Mesenchymal stem cell (in vitro differentiated cells and primary cell): ENCODE results near the gene ELOVL3.

Source experiments
- DNase-seq: peaks from one replicate; pipeline ENCODE4 v3.0.0-alpha.2; 2013
- H2AFZ ChIP-seq: one replicate; pipeline ENCODE4 v1.6.1; 2013; ENCODE audit warnings: low read depth, mild to moderate bottlenecking, control low read depth, inconsistent platforms, low read length, moderate library complexity
- H2AK5ac ChIP-seq: 2 replicates; pipeline ENCODE4 v1.6.1; 2013; ENCODE audit warnings: low read length, moderate library complexity, mild to moderate bottlenecking, inconsistent platforms; ENCODE audit not compliant: severe bottlenecking
- H2BK120ac ChIP-seq: one replicate; pipeline ENCODE4 v1.6.1; 2013; ENCODE audit warnings: low read depth, mild to moderate bottlenecking, inconsistent platforms, low read length, moderate library complexity
- H2BK12ac ChIP-seq, 2 experiments: one replicate each; pipeline ENCODE4 v1.6.1; 2013; ENCODE audit warnings: inconsistent platforms in 2 of 2, low read length in 2 of 2, mild to moderate bottlenecking in 2 of 2, moderate library complexity in 2 of 2, control low read depth in 1 of 2
- H2BK15ac ChIP-seq: one replicate; pipeline ENCODE4 v1.6.1; 2013; ENCODE audit warnings: mild to moderate bottlenecking, low read depth, inconsistent platforms; ENCODE audit not compliant: poor library complexity, severe bottlenecking
- H2BK5ac ChIP-seq: 2 replicates; pipeline ENCODE4 v1.6.1; 2013; ENCODE audit warnings: low read depth, mild to moderate bottlenecking, low read length, control low read depth, inconsistent platforms; ENCODE audit not compliant: poor library complexity, severe bottlenecking
- H3K14ac ChIP-seq, 2 experiments: one replicate each; pipeline ENCODE4 v1.6.1; 2013; ENCODE audit warnings: inconsistent platforms in 2 of 2, low read length in 2 of 2, control low read depth in 1 of 2, mild to moderate bottlenecking in 1 of 2, moderate library complexity in 1 of 2
- H3K18ac ChIP-seq, 2 experiments: one replicate each; pipeline ENCODE4 v1.6.1; 2013; ENCODE audit warnings: inconsistent platforms in 2 of 2, low read length in 2 of 2, control low read depth in 1 of 2, low read depth in 1 of 2, mild to moderate bottlenecking in 1 of 2
- H3K23ac ChIP-seq, 2 experiments: one replicate each; pipeline ENCODE4 v1.6.1; 2013; ENCODE audit warnings: inconsistent platforms in 2 of 2, low read length in 2 of 2, mild to moderate bottlenecking in 2 of 2, moderate library complexity in 2 of 2, control low read depth in 1 of 2
- H3K27ac ChIP-seq: 2 replicates; pipeline ENCODE4 v1.5.1; 2013; ENCODE audit warnings: mild to moderate bottlenecking, moderate library complexity, low read length, control low read depth, inconsistent platforms; ENCODE audit not compliant: poor library complexity, severe bottlenecking
- H3K27me3 ChIP-seq, 2 experiments: 2 replicates each; pipeline versions ENCODE4 v1.6.1 to v1.7.0; 2013; ENCODE audit warnings: low read length in 2 of 2, mild to moderate bottlenecking in 2 of 2, moderate library complexity in 2 of 2, control low read depth in 1 of 2, inconsistent platforms in 1 of 2; ENCODE audit not compliant: control insufficient read depth in 1 of 2, insufficient read depth in 1 of 2
- H3K36me3 ChIP-seq, 2 experiments: 2 replicates each; pipeline versions ENCODE4 v1.6.1 to v1.7.0; 2013; ENCODE audit warnings: low read length in 2 of 2, control low read depth in 1 of 2, inconsistent platforms in 1 of 2, low read depth in 1 of 2, mild to moderate bottlenecking in 1 of 2; ENCODE audit not compliant: insufficient read depth in 2 of 2, control insufficient read depth in 1 of 2
- H3K4ac ChIP-seq, 2 experiments: one replicate each; pipeline ENCODE4 v1.6.1; 2013; ENCODE audit warnings: inconsistent platforms in 2 of 2, low read length in 2 of 2, mild to moderate bottlenecking in 2 of 2, moderate library complexity in 2 of 2, control low read depth in 1 of 2, low read depth in 1 of 2
- H3K4me1 ChIP-seq: 2 replicates; pipeline ENCODE4 v1.6.1; 2013; ENCODE audit warnings: low read depth, low read length, control low read depth; ENCODE audit not compliant: control insufficient read depth, insufficient read depth
- H3K4me2 ChIP-seq: 2 replicates; pipeline ENCODE4 v1.6.1; 2013; ENCODE audit warnings: low read length, mild to moderate bottlenecking, inconsistent platforms; ENCODE audit not compliant: poor library complexity, severe bottlenecking
- H3K4me3 ChIP-seq, 2 experiments: 2 replicates each; pipeline versions ENCODE4 v1.5.1 to v1.7.0; 2013; ENCODE audit warnings: low read length in 2 of 2, mild to moderate bottlenecking in 2 of 2, control low read depth in 1 of 2, low read depth in 1 of 2; ENCODE audit not compliant: insufficient read depth in 1 of 2
- H3K79me1 ChIP-seq: replicated peaks from 2 replicates; pipeline ENCODE4 v1.6.1; 2013; ENCODE audit warnings: mild to moderate bottlenecking, control low read depth, low read length, inconsistent platforms; ENCODE audit not compliant: poor library complexity, severe bottlenecking
- H3K9ac ChIP-seq: 2 replicates; pipeline ENCODE4 v1.7.0; 2013; ENCODE audit warnings: mild to moderate bottlenecking, low read length, moderate library complexity
- H3K9me3 ChIP-seq: 2 replicates; pipeline ENCODE4 v1.7.0; 2013; ENCODE audit warnings: mild to moderate bottlenecking, low read length; ENCODE audit not compliant: control insufficient read depth
- H4K8ac ChIP-seq: one replicate; pipeline ENCODE4 v1.6.1; 2013; ENCODE audit warnings: inconsistent platforms, mild to moderate bottlenecking, low read length, moderate library complexity
- H4K91ac ChIP-seq: one replicate; pipeline ENCODE4 v1.6.1; 2013; ENCODE audit warnings: mild to moderate bottlenecking, low read length, inconsistent platforms
- WGBS: methylation state at CpG from one replicate; pipeline ENCODE4 v1.1.7; 2013; ENCODE audit warnings: mixed read lengths; 5-methylcytosine and 5-hydroxymethylcytosine counted together

ELOVL3 gene

GRCh38 chr10:102233997-102234396, 7.9 kb downstream of the ELOVL3 start:
- Histone ChIP-seq H2AFZ (no peak overlapping the region), H3K14ac (no peak overlapping the region), H3K27me3 (peaks cover 9 to 34% of the 10 kb centered on the region in 2 experiments), H4K8ac (no peak overlapping the region), H3K36me3 (no peaks in the 10 kb centered on the region), H3K4ac (no peak overlapping the region), H3K79me1 (no peaks in the 10 kb centered on the region), H3K4me1 (peaks cover 23% of the 10 kb centered on the region), H2BK120ac (no peak overlapping the region), H3K4me3 (no peak overlapping the region), H3K23ac (no peak overlapping the region), H3K9me3 (no peaks in the 10 kb centered on the region), H2BK15ac (no peak overlapping the region), H3K18ac (no peak overlapping the region), H2AK5ac (no peak overlapping the region), H4K91ac (no peak overlapping the region), H3K27ac (no peak overlapping the region), H2BK12ac (no peak overlapping the region), H3K4me2 (no peak overlapping the region), H3K9ac (no peak overlapping the region), H2BK5ac (no peak overlapping the region)
- no CpG with 5 or more reads among the region's 1 CpG for WGBS
- no peak for DNase-seq

DNA sequence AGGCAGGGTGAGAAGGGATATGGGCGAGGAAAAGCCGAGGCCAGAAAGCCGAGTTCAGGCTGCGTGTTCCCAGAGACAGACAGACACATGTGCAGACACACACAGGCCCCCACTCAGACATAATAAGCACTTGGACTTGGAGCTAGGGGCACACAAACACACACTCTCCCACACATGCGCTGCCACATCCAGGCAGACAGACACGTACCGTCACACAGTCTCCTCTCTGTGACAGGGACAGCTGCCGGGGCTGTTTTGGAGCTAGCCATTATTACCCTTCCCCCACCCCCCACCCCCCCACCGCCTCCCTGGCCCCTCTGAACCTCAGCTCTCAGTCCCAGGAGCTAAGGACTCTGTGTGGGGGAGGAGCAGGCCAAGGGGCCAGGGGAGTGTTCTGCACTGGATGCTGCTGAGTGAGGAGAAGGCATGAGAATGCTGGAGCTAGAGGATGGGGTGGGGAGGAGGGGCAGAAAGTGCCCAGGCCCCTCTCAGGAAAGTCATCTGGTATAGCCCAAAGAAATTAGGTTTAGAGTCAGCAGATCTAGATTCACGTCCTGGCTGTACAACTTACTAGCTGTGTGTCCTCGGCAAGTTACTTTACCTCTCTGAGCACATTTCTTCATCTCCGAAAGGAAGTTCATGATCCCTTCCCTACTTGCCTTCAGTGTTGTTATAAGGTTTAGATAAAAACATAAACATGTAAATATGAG, 8.9 kb downstream of the ELOVL3 start:
- no peak overlapping the region for H2AK5ac ChIP-seq
- no peaks in the 10 kb centered on the region for H3K79me1 ChIP-seq
- 72% methylated on average over 5 of the region's 12 CpGs for WGBS
- H3K9me3 ChIP-seq = no peaks in the 10 kb centered on the region
- no peak overlapping the region for H2BK12ac ChIP-seq
- no peak overlapping the region for H3K14ac ChIP-seq
- H2BK5ac ChIP-seq = no peak overlapping the region
- DNase-seq = no peak
- H4K8ac ChIP-seq = no peak overlapping the region
- peaks cover 16 to 44% of the 10 kb centered on the region in 2 experiments for H3K27me3 ChIP-seq
- peaks cover 21% of the 10 kb centered on the region for H3K4me1 ChIP-seq
- no peak overlapping the region for H3K4me3 ChIP-seq
- H4K91ac ChIP-seq = no peak overlapping the region
- H3K23ac ChIP-seq = no peak overlapping the region
- no peak overlapping the region for H3K4me2 ChIP-seq
- H2BK15ac ChIP-seq = no peak overlapping the region
- H3K36me3 ChIP-seq = no peaks in the 10 kb centered on the region
- no peak overlapping the region for H3K9ac ChIP-seq
- H2BK120ac ChIP-seq = no peak overlapping the region
- H3K27ac ChIP-seq = no peak overlapping the region
- H3K4ac ChIP-seq = no peak overlapping the region
- no peak overlapping the region for H3K18ac ChIP-seq
- no peak overlapping the region for H2AFZ ChIP-seq

GRCh38 chr10:102235598-102235920, 9.5 kb downstream of the ELOVL3 start:
- no peak overlapping the region for H2BK12ac ChIP-seq
- H3K27ac ChIP-seq = no peak overlapping the region
- no peak overlapping the region for H3K4me2 ChIP-seq
- no peak overlapping the region for H2BK120ac ChIP-seq
- no peaks in the 10 kb centered on the region for H3K36me3 ChIP-seq
- peaks cover 21 to 49% of the 10 kb centered on the region in 2 experiments for H3K27me3 ChIP-seq
- H3K4me1 ChIP-seq = peaks cover 21% of the 10 kb centered on the region
- H2BK15ac ChIP-seq = no peak overlapping the region
- no peak overlapping the region for H3K9ac ChIP-seq
- no peak overlapping the region for H4K91ac ChIP-seq
- H3K4ac ChIP-seq = no peak overlapping the region
- WGBS = 76% methylated on average over 1 of the region's 1 CpG
- H3K18ac ChIP-seq = no peak overlapping the region
- no peaks in the 10 kb centered on the region for H3K79me1 ChIP-seq
- no peak overlapping the region for H3K14ac ChIP-seq
- H3K9me3 ChIP-seq = no peaks in the 10 kb centered on the region
- H2AK5ac ChIP-seq = no peak overlapping the region
- H2AFZ ChIP-seq = no peak overlapping the region
- H3K4me3 ChIP-seq = no peak overlapping the region
- no peak overlapping the region for H4K8ac ChIP-seq
- no peak overlapping the region for H2BK5ac ChIP-seq
- H3K23ac ChIP-seq = no peak overlapping the region
- no peak for DNase-seq

DNA sequence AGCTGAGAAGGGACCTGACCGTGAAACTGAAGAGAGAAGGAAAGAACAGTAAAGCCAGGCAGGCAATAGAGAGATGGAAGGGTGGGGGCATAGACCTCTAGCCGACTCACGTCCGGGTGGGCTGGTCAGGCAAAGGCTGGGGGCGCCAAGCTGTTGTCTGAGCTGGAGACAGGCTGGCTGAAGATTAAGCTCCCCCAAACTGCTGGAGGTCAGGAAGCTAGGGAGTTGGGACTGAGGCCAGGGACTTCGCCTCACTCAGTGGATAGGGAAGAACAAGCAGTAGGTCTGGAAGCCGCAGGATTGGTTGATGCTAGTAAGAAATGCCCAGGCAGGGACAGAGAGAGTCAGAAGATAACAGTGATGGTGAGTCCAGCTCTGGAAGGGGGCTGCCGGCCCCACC, 9.9 kb downstream of the ELOVL3 start:
- no peak overlapping the region for H2AFZ ChIP-seq

More for the DNA sequence above, 9.9 kb downstream of the ELOVL3 start:
- H4K8ac ChIP-seq = no peak overlapping the region
- H3K18ac ChIP-seq = no peak overlapping the region
- DNase-seq = no peak
- H2BK15ac ChIP-seq = no peak overlapping the region
- no peak overlapping the region for H3K9ac ChIP-seq
- no peak overlapping the region for H2AK5ac ChIP-seq
- no peak overlapping the region for H3K27ac ChIP-seq
- H4K91ac ChIP-seq = no peak overlapping the region
- no peaks in the 10 kb centered on the region for H3K9me3 ChIP-seq
- peaks cover 21% of the 10 kb centered on the region for H3K4me1 ChIP-seq
- no peak overlapping the region for H2BK120ac ChIP-seq
- H3K36me3 ChIP-seq = no peaks in the 10 kb centered on the region
- peaks cover 22 to 51% of the 10 kb centered on the region in 2 experiments for H3K27me3 ChIP-seq
- no peak overlapping the region for H2BK5ac ChIP-seq
- H3K14ac ChIP-seq = no peak overlapping the region
- H3K23ac ChIP-seq = no peak overlapping the region
- no peak overlapping the region for H3K4ac ChIP-seq
- no peaks in the 10 kb centered on the region for H3K79me1 ChIP-seq
- H3K4me2 ChIP-seq = no peak overlapping the region
- no peak overlapping the region for H2BK12ac ChIP-seq
- WGBS = 73% methylated on average over 8 of the region's 8 CpGs
- no peak overlapping the region for H3K4me3 ChIP-seq
